A549 (cell line): ENCODE data around the gene MYOZ3. TPM values are rescaled to one million over a fixed set of nuclear protein-coding genes. Genes with fewer than 3 reads are reported as not detected.

ENCODE experiments used
- ATAC-seq, 2 experiments: fragments of 200-7000 bp in 1 of 2; fragments of >200 bp in 1 of 2; cut with Nextera tagmentation in 1 of 2; cut with Tn5 transposase in 1 of 2; 3 replicates each; pipeline versions ENCODE4 v1.8.0 to v1.9.1; 2018 to 2020; ENCODE audit warnings: mild to moderate bottlenecking in 1 of 2, moderate library complexity in 1 of 2
- CTCF ChIA-PET: fragments of 300-600 bp; sonication (Branson Sonifier 250); formaldehyde crosslinking; extraction: SDS; loops from one replicate; lab custom pipeline; 2021; ENCODE audit warnings: antibody characterized with exemption, inconsistent platforms; lab: Yijun Ruan, JAX
- POLR2A ChIA-PET: fragments of 350-600 bp; formaldehyde crosslinking; extraction: SDS; loops from one replicate; lab custom pipeline; 2021; ENCODE audit warnings: antibody characterized with exemption, inconsistent platforms; lab: Yijun Ruan, JAX
- DNase-seq, 2 experiments: peaks; one replicate each; pipeline versions ENCODE4 v3.0.0 to v3.0.0-alpha.2; 2011 to 2016; ENCODE audit warnings: low read depth in 1 of 2, low spot score in 1 of 2
- FAIRE-seq: peaks from 2 replicates; lab custom pipeline; 2011; peaks lifted over from hg19 to GRCh38; lab: Jason Lieb, UNC
- H3K27ac ChIP-seq, 2 experiments: fragments of >200 bp; sonication (Bioruptor Twin); formaldehyde crosslinking; 3 replicates each; pipeline ENCODE4 v1.5.1; 2016 to 2017
- H3K4me1 ChIP-seq: fragments of >200 bp; sonication (Bioruptor Twin); formaldehyde crosslinking; 3 replicates; pipeline ENCODE4 v1.6.1; 2016
- H3K4me2 ChIP-seq: fragments of >200 bp; sonication (Bioruptor Twin); formaldehyde crosslinking; 3 replicates; pipeline ENCODE4 v1.6.1; 2016
- H3K4me3 ChIP-seq: fragments of >200 bp; sonication (Bioruptor Twin); formaldehyde crosslinking; 3 replicates; pipeline ENCODE4 v1.5.1; 2016
- H3K9me3 ChIP-seq: fragments of >200 bp; sonication (Bioruptor Twin); formaldehyde crosslinking; 3 replicates; pipeline ENCODE4 v1.6.1; 2016
- BCL3 ChIP-seq: fragments of >200 bp; sonication (Bioruptor Twin); formaldehyde crosslinking; IDR thresholded peaks from 3 replicates; pipeline ENCODE4 v1.6.1; 2016
- BHLHE40 ChIP-seq: IDR thresholded peaks from 2 replicates; pipeline ENCODE4 v1.6.1; 2012; ENCODE audit warnings: low read depth, low read length, inconsistent platforms
- CBX2 ChIP-seq: fragments of 200-600 bp; sonication (generic); IDR thresholded peaks from 2 replicates; pipeline ENCODE4 v1.6.1; 2016; ENCODE audit warnings: low read depth, mild to moderate bottlenecking, borderline replicate concordance
- CEBPB ChIP-seq, 2 experiments: fragments of >200 bp in 1 of 2; sonication (Bioruptor Twin) in 1 of 2; formaldehyde crosslinking in 1 of 2; IDR thresholded peaks; 2 replicates each; pipeline ENCODE4 v1.6.1; 2012 to 2016
- CHD2 ChIP-seq: fragments of 150-350 bp; IDR thresholded peaks from 2 replicates; pipeline ENCODE4 v1.6.1; 2014; ENCODE audit warnings: low read length; ENCODE audit not compliant: partially characterized antibody
- CTCF ChIP-seq: fragments of >200 bp; sonication (Bioruptor Twin); formaldehyde crosslinking; IDR thresholded peaks from 3 replicates; pipeline ENCODE4 v1.5.1; 2016
- E2F6 ChIP-seq: IDR thresholded peaks from 2 replicates; pipeline ENCODE4 v1.6.1; 2012; ENCODE audit warnings: low read depth, borderline replicate concordance
- GATA3 ChIP-seq: IDR thresholded peaks from 2 replicates; pipeline ENCODE4 v1.6.1; 2012; ENCODE audit warnings: borderline replicate concordance
- JUN ChIP-seq, 2 experiments: fragments of >200 bp; sonication (Bioruptor Twin); formaldehyde crosslinking; IDR thresholded peaks; 2 replicates in 1 of 2; 3 replicates in 1 of 2; pipeline ENCODE4 v1.6.1; 2016 to 2017
- KDM1A ChIP-seq: fragments of 200-600 bp; sonication (generic); IDR thresholded peaks from 2 replicates; pipeline ENCODE4 v1.6.1; 2016; ENCODE audit warnings: low read depth, mild to moderate bottlenecking
- KDM5A ChIP-seq: fragments of 200-600 bp; sonication (generic); IDR thresholded peaks from 2 replicates; pipeline ENCODE4 v1.6.1; 2016; ENCODE audit warnings: antibody characterized with exemption, mild to moderate bottlenecking
- MAFK ChIP-seq: fragments of 450-650 bp; IDR thresholded peaks from 2 replicates; pipeline ENCODE4 v1.6.1; 2014; ENCODE audit not compliant: partially characterized antibody
- MAZ ChIP-seq: fragments of 150-350 bp; IDR thresholded peaks from 2 replicates; pipeline ENCODE4 v1.6.1; 2014; ENCODE audit warnings: antibody characterized with exemption, low read depth, low read length, borderline replicate concordance
- MYC ChIP-seq: IDR thresholded peaks from 2 replicates; pipeline ENCODE4 v1.6.1; 2012; ENCODE audit warnings: mild to moderate bottlenecking, inconsistent platforms, low read length, improper control_type of control experiment, borderline replicate concordance
- PBX3 ChIP-seq: IDR thresholded peaks from 2 replicates; pipeline ENCODE4 v1.6.1; 2012
- PHF8 ChIP-seq: fragments of 200-600 bp; sonication (generic); IDR thresholded peaks from 2 replicates; pipeline ENCODE4 v1.6.1; 2016; ENCODE audit warnings: low read depth, mild to moderate bottlenecking, antibody characterized with exemption, moderate library complexity, borderline replicate concordance
- RAD21 ChIP-seq, 2 experiments: fragments of >200 bp in 1 of 2; sonication (Bioruptor Twin) in 1 of 2; formaldehyde crosslinking in 1 of 2; IDR thresholded peaks in 1 of 2; conservative IDR thresholded peaks in 1 of 2; 2 replicates in 1 of 2; 3 replicates in 1 of 2; pipeline ENCODE4 v1.6.1; 2012 to 2018; ENCODE audit warnings: inconsistent platforms in 1 of 2
- RARB ChIP-seq: fragments of 250-450 bp; sonication (Bioruptor Pico); IDR thresholded peaks from 2 replicates; pipeline ENCODE4 v1.8.0; 2021; ENCODE audit warnings: mild to moderate bottlenecking, moderate library complexity
- RCOR1 ChIP-seq: fragments of 150-350 bp; IDR thresholded peaks from 2 replicates; pipeline ENCODE4 v1.6.1; 2014; ENCODE audit warnings: antibody characterized with exemption, low read length, low read depth
- REST ChIP-seq: fragments of 200-600 bp; sonication (generic); IDR thresholded peaks from 2 replicates; pipeline ENCODE4 v1.6.1; 2016; ENCODE audit warnings: antibody characterized with exemption, mild to moderate bottlenecking, moderate library complexity
- SMC3 ChIP-seq: fragments of >200 bp; sonication (Bioruptor Twin); formaldehyde crosslinking; IDR thresholded peaks from 3 replicates; pipeline ENCODE4 v1.6.1; 2018; ENCODE audit warnings: inconsistent platforms
- whole genome bisulfite sequencing: methylation state at CpG from one replicate; pipeline ENCODE4 v1.1.6; 2017; ENCODE audit errors: missing lambda C conversion rate; 5-methylcytosine and 5-hydroxymethylcytosine counted together
- polyA plus RNA-seq, 4 experiments: library from polyadenylated mRNA; depleted of rRNA in 3 of 4; stranded (reverse); fragments of >200 nt; fragmentation: RNase III in 1 of 4; extraction: RNeasy Plus Mini Kit Qiagen cat#74134 plus additional on column Dnase treatment in 1 of 4; gene quantifications; 2 replicates in 3 of 4; 3 replicates in 1 of 4; pipeline ENCODE4 v1.2.3, GENCODE V29; 2011 to 2017

The MYOZ3 gene
- polyA plus RNA-seq, 2 of the 4 experiments (the other 2 are of a cell fraction): 0.06 to 0.09 TPM

GRCh38 chr5:150655221-150655620 is 5.8 kb upstream of the MYOZ3 start:
- Histone ChIP-seq H3K4me3 (no peak overlapping the region), H3K4me1 (peaks cover 54% of the 10 kb centered on the region), H3K27ac (peak overlapping the region in 1 of 2 experiments; percentile 96; a peak in 4 of 6 replicates), H3K4me2 (no peak overlapping the region), H3K9me3 (no peaks in the 10 kb centered on the region)
- 89% methylated on average over 3 of the region's 3 CpGs for WGBS
- FAIRE-seq (no peak), DNase-seq (no peak), ATAC-seq (no peak)
- POLR2A ChIA-PET: interaction anchor here (1.0 kb wide), 1 partner anchor 11 kb away, joined by 4 read pairs; no protein-coding TSS in a partner anchor
- CTCF ChIA-PET: interaction anchor here (1.0 to 11.2 kb wide), 9 partner anchors 8 to 196 kb away, joined by 3 to 143 read pairs (median 6); partner anchors contain the start of gene SYNPO
- TF ChIP-seq KDM5A (no peak), CBX2 (no peak), KDM1A (no peak), RCOR1 (no peak), SMC3 (no peak), CTCF (no peak), CHD2 (no peak), E2F6 (no peak), PHF8 (no peak), BHLHE40 (no peak), CEBPB (IDR thresholded peaks at IDR 0.05) (no peak)

GRCh38 chr5:150656191-150657132 is 4.6 kb upstream of the MYOZ3 start:
- DNase-seq: peak; percentile 60 to 81
- POLR2A ChIA-PET: interaction anchor here (0.5 to 1.0 kb wide), 3 partner anchors 10 to 16 kb away, joined by 3 to 4 read pairs (median 3); partner anchors contain the start of gene SYNPO
- Histone ChIP-seq H3K4me1 (peaks cover 43% of the 10 kb centered on the region), H3K27ac (peak overlapping the region; percentile 83 to 96), H3K4me3 (peak overlapping the region; percentile 50), H3K9me3 (no peaks in the 10 kb centered on the region), H3K4me2 (peak overlapping the region; percentile 83)
- 25% methylated on average over 29 of the region's 99 CpGs for WGBS
- no peak for FAIRE-seq
- CTCF ChIA-PET: interaction anchor here (0.6 to 11.2 kb wide), 32 partner anchors 8 to 508 kb away, joined by 3 to 143 read pairs (median 4); partner anchors contain the start of genes SMIM3 and SYNPO
- peak; percentile 48 to 66 for ATAC-seq
- TF ChIP-seq JUN (IDR thresholded peaks at IDR 0.05): peak; percentile 64 to 90
- TF ChIP-seq BCL3: 0 out of 3 replicates have a peak, but pooled peaks have one; percentile 15
- TF ChIP-seq PBX3: peak; percentile 44; the same call in 1 of the 2 replicates
- peak; percentile 90 for TF ChIP-seq CTCF
- TF ChIP-seq RAD21 (conservative IDR thresholded peaks at IDR 0.05 in 1 of 2, IDR thresholded peaks at IDR 0.05 in 1 of 2): peak; percentile 71 to 98
- TF ChIP-seq RARB (CRISPR knock-in tag): no peak
- no peak for TF ChIP-seq MAFK
- no peak for TF ChIP-seq REST
- TF ChIP-seq E2F6: peak; percentile 85
- peak; percentile 99 for TF ChIP-seq SMC3
- TF ChIP-seq MYC: no peak
- TF ChIP-seq GATA3: no peak; the same call in 1 of the 2 replicates
- peak; percentile 80; the same call in 1 of the 2 replicates for TF ChIP-seq MAZ
